Immature natural killer cell (primary cell): ENCODE data around the gene AKR1D1. TPM values are rescaled to one million over a fixed set of nuclear protein-coding genes. Genes with fewer than 3 reads are reported as not detected.

Experiments used
- polyA plus RNA-seq, 3 donors: library from polyadenylated mRNA; unstranded; fragments of 300-500 nt; fragmentation: Illumina TruSeq; gene quantifications; one replicate each; pipeline ENCODE4 v1.2.3, GENCODE V29; 2021

AKR1D1 gene
- polyA plus RNA-seq, 3 donors from 2014 or later, result not detected

Other genes starting within 250 kb of the AKR1D1 start
- gene DGKI, start 229.5 kb upstream of the AKR1D1 start, polyA plus RNA-seq, result not detected
- gene CREB3L2, start 74.4 kb upstream of the AKR1D1 start, polyA plus RNA-seq, result 10 to 100 TPM; 10.8 to 21.6 (median 12.6) TPM